Naive thymus-derived CD4-positive, alpha-beta T cell (primary cell): ENCODE results near the gene GPR3. TPM values are rescaled to one million over a fixed set of nuclear protein-coding genes. Genes with fewer than 3 reads are reported as not detected.

Experiments
- ATAC-seq: fragments of 150-1000 bp; cut with Tn5 transposase; 2 replicates; pipeline ENCODE4 v1.10.0; 2021; ENCODE audit warnings: mild to moderate bottlenecking, moderate library complexity
- CTCF ChIA-PET: fragments of 350-600 bp; sonication (Branson Sonifier 250); formaldehyde crosslinking; loops from one replicate; lab custom pipeline; 2021; ENCODE audit warnings: antibody characterized with exemption; lab: Charles Lee
- POLR2A ChIA-PET: fragments of 350-600 bp; sonication (Branson Sonifier 250); formaldehyde crosslinking; loops from one replicate; lab custom pipeline; 2021; ENCODE audit warnings: antibody characterized with exemption, inconsistent platforms; lab: Charles Lee
- DNase-seq, 9 donors: peaks; one replicate each; pipeline versions ENCODE4 v3.0.0 to v3.0.0-alpha.2; 2020 to 2022; ENCODE audit warnings: mixed read lengths in 1 of 9
- H3K27ac ChIP-seq: one replicate; pipeline ENCODE4 v1.7.0; 2013; ENCODE audit warnings: mild to moderate bottlenecking, low read depth, low read length, moderate library complexity
- H3K27me3 ChIP-seq, 2 donors: one replicate each; pipeline ENCODE4 v1.7.0; 2013; ENCODE audit warnings: low read length in 2 of 2, mild to moderate bottlenecking in 2 of 2, moderate library complexity in 2 of 2; ENCODE audit not compliant: control insufficient read depth in 2 of 2, insufficient read depth in 2 of 2
- H3K36me3 ChIP-seq, 3 experiments: 1 replicate in 2 of 3; 2 replicates in 1 of 3; pipeline ENCODE4 v1.7.0; 2013; ENCODE audit warnings: low read length in 3 of 3, mild to moderate bottlenecking in 3 of 3, moderate library complexity in 1 of 3; ENCODE audit not compliant: insufficient read depth in 3 of 3, control insufficient read depth in 2 of 3
- H3K4me1 ChIP-seq, 2 donors: one replicate each; pipeline ENCODE4 v1.7.0; 2013; ENCODE audit warnings: low read length in 2 of 2, mild to moderate bottlenecking in 2 of 2, moderate library complexity in 1 of 2; ENCODE audit not compliant: control insufficient read depth in 2 of 2, insufficient read depth in 2 of 2
- H3K4me3 ChIP-seq: 2 replicates; pipeline ENCODE4 v1.7.0; 2013; ENCODE audit warnings: mild to moderate bottlenecking, low read length
- H3K9me3 ChIP-seq, 3 experiments: 1 replicate in 2 of 3; 2 replicates in 1 of 3; pipeline ENCODE4 v1.7.0; 2013; ENCODE audit warnings: low read length in 3 of 3; ENCODE audit not compliant: control insufficient read depth in 2 of 3
- H3K27ac Mint-ChIP-seq, 9 donors: one replicate each; pipeline ENCODE4 v1.8.0; 2020 to 2022; ENCODE audit warnings: mixed read lengths in 9 of 9, mild to moderate bottlenecking in 8 of 9, moderate library complexity in 5 of 9, inconsistent platforms in 2 of 9
- H3K27me3 Mint-ChIP-seq, 5 donors: one replicate each; pipeline ENCODE4 v1.8.0; 2021 to 2022; ENCODE audit warnings: mixed read lengths in 5 of 5, mild to moderate bottlenecking in 1 of 5
- H3K36me3 Mint-ChIP-seq, 5 donors: one replicate each; pipeline ENCODE4 v1.8.0; 2020 to 2022; ENCODE audit warnings: mixed read lengths in 5 of 5, mild to moderate bottlenecking in 3 of 5, inconsistent platforms in 1 of 5
- H3K4me1 Mint-ChIP-seq, 7 donors: one replicate each; pipeline ENCODE4 v1.8.0; 2020 to 2022; ENCODE audit warnings: mixed read lengths in 7 of 7, mild to moderate bottlenecking in 3 of 7, inconsistent platforms in 1 of 7
- H3K4me3 Mint-ChIP-seq, 10 donors: one replicate each; pipeline ENCODE4 v1.8.0; 2020 to 2022; ENCODE audit warnings: mild to moderate bottlenecking in 10 of 10, mixed read lengths in 10 of 10, moderate library complexity in 6 of 10, inconsistent platforms in 2 of 10
- H3K9me3 Mint-ChIP-seq, 11 donors: one replicate each; pipeline ENCODE4 v1.8.0; 2020 to 2022; ENCODE audit warnings: mixed read lengths in 11 of 11, mild to moderate bottlenecking in 4 of 11, inconsistent platforms in 1 of 11, moderate library complexity in 1 of 11
- intact Hi-C, 2 donors: fragments of 100-400 bp; cut with micrococcal nuclease; formaldehyde crosslinking; loops; one replicate each; pipeline ENCODE4 v1.15.1; 2023
- polyA plus RNA-seq, 2 donors: library from polyadenylated mRNA; unstranded; fragments of 300-500 nt; fragmentation: Illumina TruSeq; gene quantifications; one replicate each; pipeline ENCODE4 v1.2.3, GENCODE V29; 2021
- total RNA-seq, 6 experiments: library from RNA in 5 of 6; stranded (reverse) in 5 of 6; gene quantifications; 1 replicate in 5 of 6; 2 replicates in 1 of 6; pipeline ENCODE4 v1.2.3 and lab custom pipeline; 2021 to 2026

The GPR3 gene
- total and polyA plus RNA-seq, 7 experiments from 2014 or later = 0.09 to 0.93 (median 0.24) TPM; not detected in 2

- no peak for DNase-seq
- Histone ChIP-seq H3K36me3 (no peaks in the 10 kb centered on the region), H3K27me3 (no peaks in the 10 kb centered on the region), H3K27ac (no peak overlapping the region), H3K9me3 (no peaks in the 10 kb centered on the region), H3K4me1 (peaks cover 37 to 41% of the 10 kb centered on the region in 2 donors), H3K4me3 (no peak overlapping the region)
- Mint-ChIP-seq H3K27ac (no peak overlapping the region), H3K27me3 (no peaks in the 10 kb centered on the region), H3K36me3 (peaks cover 0 to 4% (median 0%) of the 10 kb centered on the region in 5 donors), H3K4me3 (peak overlapping the region in 9 of 10 donors; percentile 25 to 91 (median 70)), H3K9me3 (peaks cover 0 to 3% (median 0%) of the 10 kb centered on the region in 11 donors), H3K4me1 (peaks cover 23 to 62% (median 49%) of the 10 kb centered on the region in 7 donors)
- CTCF ChIA-PET = interaction anchor here (2.4 kb wide), 1 partner anchor 30 kb away, joined by 8 read pairs; no protein-coding TSS in a partner anchor
- intact Hi-C loops = no loop called here
- POLR2A ChIA-PET = interaction anchor here (0.7 to 1.0 kb wide), 2 partner anchors 26 to 250 kb away, joined by 3 read pairs; no protein-coding TSS in a partner anchor
- ATAC-seq = no peak
Measured at GRCh38 chr1:27361044-27361402, 31.4 kb upstream of the GPR3 start.

- Histone ChIP-seq H3K27ac (no peak overlapping the region), H3K4me1 (peaks cover 34 to 37% of the 10 kb centered on the region in 2 donors), H3K36me3 (no peaks in the 10 kb centered on the region), H3K27me3 (no peaks in the 10 kb centered on the region), H3K9me3 (no peaks in the 10 kb centered on the region), H3K4me3 (no peak overlapping the region)
- Mint-ChIP-seq H3K4me3 (peak overlapping the region in 5 of 10 donors; percentile 53 to 70 (median 68)), H3K36me3 (peaks cover 0 to 4% (median 0%) of the 10 kb centered on the region in 5 donors), H3K9me3 (peaks cover 0 to 3% (median 0%) of the 10 kb centered on the region in 11 donors), H3K27me3 (no peaks in the 10 kb centered on the region), H3K27ac (no peak overlapping the region), H3K4me1 (peaks cover 23 to 58% (median 49%) of the 10 kb centered on the region in 7 donors)
- intact Hi-C loops = no loop called here
- POLR2A ChIA-PET = interaction anchor here (1.0 to 1.6 kb wide), 2 partner anchors 8 to 249 kb away, joined by 3 to 5 read pairs; no protein-coding TSS in a partner anchor
- CTCF ChIA-PET = interaction anchor here (0.9 to 2.4 kb wide), 2 partner anchors 29 to 62 kb away, joined by 3 to 8 read pairs; no protein-coding TSS in a partner anchor
- no peak for ATAC-seq
- no peak for DNase-seq
Measured at GRCh38 chr1:27361553-27361952, 30.9 kb upstream of the GPR3 start.

GRCh38 chr1:27363766-27364695, 28.4 kb upstream of the GPR3 start:
- H3K27ac ChIP-seq = no peak overlapping the region
- ATAC-seq = no peak
- H3K9me3 ChIP-seq = no peaks in the 10 kb centered on the region
- Mint-ChIP-seq H3K27ac (peak overlapping the region in 2 of 9 donors; percentile 52 to 72), H3K27me3 (no peaks in the 10 kb centered on the region), H3K4me3 (peak overlapping the region in 5 of 10 donors; percentile 3 to 38 (median 35)), H3K9me3 (peaks cover 0 to 3% (median 0%) of the 10 kb centered on the region in 11 donors), H3K4me1 (peaks cover 23 to 57% (median 45%) of the 10 kb centered on the region in 7 donors), H3K36me3 (peaks cover 0 to 2% (median 0%) of the 10 kb centered on the region in 5 donors)
- intact Hi-C loops = no loop called here
- peaks cover 23 to 25% of the 10 kb centered on the region in 2 donors for H3K4me1 ChIP-seq
- H3K27me3 ChIP-seq = no peaks in the 10 kb centered on the region
- H3K4me3 ChIP-seq = no peak overlapping the region
- no peak for DNase-seq
- POLR2A ChIA-PET = interaction anchor here (1.3 kb wide), 1 partner anchor 21 kb away, joined by 6 read pairs; no protein-coding TSS in a partner anchor
- CTCF ChIA-PET = interaction anchor here (1.9 kb wide), 1 partner anchor 32 kb away, joined by 8 read pairs; no protein-coding TSS in a partner anchor
- H3K36me3 ChIP-seq = no peaks in the 10 kb centered on the region

- H3K4me3 ChIP-seq = peak overlapping the region; percentile 61
- CTCF ChIA-PET = interaction anchor here (0.6 to 2.6 kb wide), 8 partner anchors 7 to 298 kb away, joined by 3 to 18 read pairs (median 4); partner anchors contain the start of gene SYTL1
- ATAC-seq (no peak), DNase-seq (no peak)
- intact Hi-C loops = loop anchor here (1.0 kb wide), 6 partner anchors 8 to 43 kb away; partner anchors contain the start of genes GPR3 (in 2 of the 2), TMEM222 (in 2 of the 2) and CD164L2 (in 1 of the 2)
- H3K27me3 ChIP-seq = no peaks in the 10 kb centered on the region
- H3K27me3 Mint-ChIP-seq = no peaks in the 10 kb centered on the region
- H3K36me3 Mint-ChIP-seq = peaks cover 0 to 2% (median 0%) of the 10 kb centered on the region in 5 donors
- H3K9me3 Mint-ChIP-seq = peaks cover 0 to 3% (median 0%) of the 10 kb centered on the region in 11 donors
- peaks cover 23 to 57% (median 45%) of the 10 kb centered on the region in 7 donors for H3K4me1 Mint-ChIP-seq
- peaks cover 17 to 20% of the 10 kb centered on the region in 2 donors for H3K4me1 ChIP-seq
- H3K4me3 Mint-ChIP-seq = peak overlapping the region; percentile 74 to 93 (median 88)
- POLR2A ChIA-PET = interaction anchor here (1.3 to 2.1 kb wide), 3 partner anchors 7 to 32 kb away, joined by 6 to 14 read pairs (median 6); no protein-coding TSS in a partner anchor
- H3K36me3 ChIP-seq = no peaks in the 10 kb centered on the region
- peak overlapping the region in 7 of 9 donors; percentile 48 to 90 (median 66) for H3K27ac Mint-ChIP-seq
- H3K9me3 ChIP-seq = no peaks in the 10 kb centered on the region
- peak overlapping the region; percentile 60 for H3K27ac ChIP-seq
Measured at GRCh38 chr1:27364696-27365371, 27.6 kb upstream of the GPR3 start.

- no peaks in the 10 kb centered on the region for H3K36me3 Mint-ChIP-seq
- Histone ChIP-seq H3K9me3 (no peaks in the 10 kb centered on the region), H3K36me3 (no peaks in the 10 kb centered on the region), H3K27me3 (no peaks in the 10 kb centered on the region), H3K4me3 (peak overlapping the region; percentile 61), H3K27ac (peak overlapping the region; percentile 60), H3K4me1 (peaks cover 13 to 17% of the 10 kb centered on the region in 2 donors)
- H3K4me1 Mint-ChIP-seq = peaks cover 21 to 55% (median 42%) of the 10 kb centered on the region in 7 donors
- peak; percentile 48 to 77 (median 67) for DNase-seq
- CTCF ChIA-PET = interaction anchor here (0.6 to 2.6 kb wide), 14 partner anchors 8 to 297 kb away, joined by 3 to 18 read pairs (median 4); partner anchors contain the start of gene SYTL1
- H3K27me3 Mint-ChIP-seq = no peaks in the 10 kb centered on the region
- POLR2A ChIA-PET = interaction anchor here (0.6 to 2.1 kb wide), 8 partner anchors 8 to 43 kb away, joined by 3 to 14 read pairs (median 6); partner anchors contain the start of gene FCN3
- ATAC-seq = peak; percentile 78
- H3K27ac Mint-ChIP-seq = peak overlapping the region; percentile 54 to 90 (median 73)
- H3K9me3 Mint-ChIP-seq = no peaks in the 10 kb centered on the region
- intact Hi-C loops = loop anchor here (1.0 to 2.0 kb wide), 8 partner anchors 8 to 43 kb away; partner anchors contain the start of genes CD164L2 (in 2 of the 2), GPR3 (in 2 of the 2), TMEM222 (in 2 of the 2) and SYTL1 (in 1 of the 2)
- peak overlapping the region; percentile 74 to 93 (median 88) for H3K4me3 Mint-ChIP-seq
Measured at GRCh38 chr1:27365372-27366112, 26.9 kb upstream of the GPR3 start.
